ENCODE results near the gene SETBP1. TPM values are rescaled to one million over a fixed set of nuclear protein-coding genes. Genes with fewer than 3 reads are reported as not detected.

Gene SETBP1
- polyA plus RNA-seq, 2 donors = 1.5 to 1.6 TPM

DNA sequence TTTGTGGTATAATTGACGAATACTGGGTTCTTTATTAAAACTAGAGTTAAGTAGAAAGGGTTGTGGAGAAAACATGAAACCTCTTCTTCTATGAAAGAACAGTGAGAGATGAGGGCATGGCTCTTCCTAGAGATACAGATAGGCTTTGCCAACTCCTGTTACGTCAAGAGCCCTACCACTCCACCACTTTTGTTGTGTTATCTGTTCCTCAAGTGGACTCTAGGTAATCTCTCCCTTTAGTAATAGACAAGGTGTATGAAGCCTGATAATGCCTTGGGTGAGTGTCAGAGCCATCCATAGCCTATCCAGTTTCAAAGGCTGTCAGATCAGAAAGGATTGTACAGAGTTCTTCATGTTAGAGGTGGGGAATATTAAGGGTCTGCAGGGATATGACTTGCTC is 176.4 kb downstream of the SETBP1 start:
- Histone ChIP-seq H3K27ac (ENCODE audit: low read depth in 2 of 2, low read length in 1 of 2) (no peak overlapping the region), H3K4me1 (ENCODE audit: control insufficient read depth in 2 of 2, insufficient read depth in 2 of 2, low read length in 1 of 2) (peaks cover 0 to 6% of the 10 kb centered on the region in 2 donors), H3K9me3 (ENCODE audit: control insufficient read depth in 2 of 2, insufficient read depth in 1 of 2, low read depth in 1 of 2, low read length in 1 of 2) (no peaks in the 10 kb centered on the region), H3K27me3 (ENCODE audit: control insufficient read depth in 1 of 2, insufficient read depth in 2 of 2, low read length in 2 of 2) (no peaks in the 10 kb centered on the region), H3K4me3 (ENCODE audit: low read depth in 1 of 2, low read length in 2 of 2) (no peak overlapping the region), H3K36me3 (ENCODE audit: control insufficient read depth in 2 of 2, insufficient read depth in 2 of 2, low read length in 1 of 2) (no peaks in the 10 kb centered on the region)
- 92 to 93% methylated on average over 2 of the region's 2 CpGs for WGBS, 2 donors

DNA sequence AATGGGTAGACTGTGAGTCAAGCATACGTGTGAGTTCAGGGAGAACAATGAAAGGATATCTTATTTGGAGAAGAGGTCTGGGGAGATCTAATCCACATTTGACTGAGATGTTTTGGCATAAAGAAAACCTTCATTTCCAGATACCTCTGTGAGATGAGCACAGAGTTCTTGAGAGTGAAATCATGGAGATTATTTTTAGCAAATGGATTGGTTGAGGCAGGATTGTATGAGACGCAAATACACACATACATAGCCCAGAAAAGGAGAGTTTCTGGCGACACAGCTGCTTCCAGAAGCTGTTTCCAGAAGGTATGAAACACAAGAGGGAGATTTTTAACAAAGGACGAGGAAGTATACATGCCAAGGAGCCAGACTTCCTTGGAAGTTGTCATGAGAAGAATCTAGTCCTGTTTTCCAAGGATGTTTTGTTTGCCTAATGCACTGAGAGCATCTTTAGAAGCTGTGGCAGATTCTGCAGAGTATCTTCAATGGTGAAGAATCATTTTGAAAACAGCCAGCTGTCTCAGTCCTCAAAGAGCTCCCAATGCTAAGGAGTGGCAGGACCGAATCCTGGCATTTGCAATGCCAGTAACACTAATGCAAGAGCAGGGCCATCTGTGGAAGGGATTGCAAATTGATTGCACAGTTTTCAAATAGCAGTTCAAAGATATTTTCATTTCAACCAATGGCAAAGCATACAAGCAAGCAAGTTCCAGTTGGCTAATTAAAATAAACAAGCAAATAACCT is 177.2 kb downstream of the SETBP1 start:
- H3K27ac ChIP-seq (ENCODE audit: low read depth in 2 of 2, low read length in 1 of 2) = no peak overlapping the region
- no peaks in the 10 kb centered on the region for H3K27me3 ChIP-seq (ENCODE audit: control insufficient read depth in 1 of 2, insufficient read depth in 2 of 2, low read length in 2 of 2)
- H3K36me3 ChIP-seq (ENCODE audit: control insufficient read depth in 2 of 2, insufficient read depth in 2 of 2, low read length in 1 of 2) = no peaks in the 10 kb centered on the region
- H3K4me3 ChIP-seq (ENCODE audit: low read depth in 1 of 2, low read length in 2 of 2) = no peak overlapping the region
- H3K9me3 ChIP-seq (ENCODE audit: control insufficient read depth in 2 of 2, insufficient read depth in 1 of 2, low read depth in 1 of 2, low read length in 1 of 2) = no peaks in the 10 kb centered on the region
- 71 to 83% methylated on average over 5 of the region's 5 CpGs for WGBS, 2 donors
- peaks cover 0 to 8% of the 10 kb centered on the region in 2 donors for H3K4me1 ChIP-seq (ENCODE audit: control insufficient read depth in 2 of 2, insufficient read depth in 2 of 2, low read length in 1 of 2)

DNA sequence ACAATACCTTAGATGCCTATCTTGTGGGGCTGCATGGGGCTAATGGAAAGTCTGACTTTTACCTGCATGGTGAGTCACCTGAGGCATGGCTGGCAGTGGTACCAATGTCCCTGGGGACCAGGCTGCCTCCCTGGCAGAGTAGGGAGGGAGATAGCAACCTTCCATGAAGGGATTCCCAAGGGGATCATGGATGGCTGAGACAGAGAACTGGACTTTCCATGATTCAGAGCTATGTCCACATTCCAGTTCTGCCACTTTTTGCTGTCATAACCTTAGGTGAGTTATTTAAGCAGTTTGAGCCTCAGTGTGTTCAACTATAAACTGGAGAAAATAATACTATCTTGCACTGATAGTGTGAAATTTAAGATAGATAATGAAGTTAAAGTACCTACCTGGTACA is 178.6 kb downstream of the SETBP1 start:
- no peaks in the 10 kb centered on the region for H3K27me3 ChIP-seq (ENCODE audit: control insufficient read depth in 1 of 2, insufficient read depth in 2 of 2, low read length in 2 of 2)
- H3K4me3 ChIP-seq (ENCODE audit: low read depth in 1 of 2, low read length in 2 of 2) = no peak overlapping the region
- peaks cover 0 to 8% of the 10 kb centered on the region in 2 donors for H3K4me1 ChIP-seq (ENCODE audit: control insufficient read depth in 2 of 2, insufficient read depth in 2 of 2, low read length in 1 of 2)
- H3K36me3 ChIP-seq (ENCODE audit: control insufficient read depth in 2 of 2, insufficient read depth in 2 of 2, low read length in 1 of 2) = no peaks in the 10 kb centered on the region
- H3K27ac ChIP-seq (ENCODE audit: low read depth in 2 of 2, low read length in 1 of 2) = no peak overlapping the region
- no peaks in the 10 kb centered on the region for H3K9me3 ChIP-seq (ENCODE audit: control insufficient read depth in 2 of 2, insufficient read depth in 1 of 2, low read depth in 1 of 2, low read length in 1 of 2)

DNA sequence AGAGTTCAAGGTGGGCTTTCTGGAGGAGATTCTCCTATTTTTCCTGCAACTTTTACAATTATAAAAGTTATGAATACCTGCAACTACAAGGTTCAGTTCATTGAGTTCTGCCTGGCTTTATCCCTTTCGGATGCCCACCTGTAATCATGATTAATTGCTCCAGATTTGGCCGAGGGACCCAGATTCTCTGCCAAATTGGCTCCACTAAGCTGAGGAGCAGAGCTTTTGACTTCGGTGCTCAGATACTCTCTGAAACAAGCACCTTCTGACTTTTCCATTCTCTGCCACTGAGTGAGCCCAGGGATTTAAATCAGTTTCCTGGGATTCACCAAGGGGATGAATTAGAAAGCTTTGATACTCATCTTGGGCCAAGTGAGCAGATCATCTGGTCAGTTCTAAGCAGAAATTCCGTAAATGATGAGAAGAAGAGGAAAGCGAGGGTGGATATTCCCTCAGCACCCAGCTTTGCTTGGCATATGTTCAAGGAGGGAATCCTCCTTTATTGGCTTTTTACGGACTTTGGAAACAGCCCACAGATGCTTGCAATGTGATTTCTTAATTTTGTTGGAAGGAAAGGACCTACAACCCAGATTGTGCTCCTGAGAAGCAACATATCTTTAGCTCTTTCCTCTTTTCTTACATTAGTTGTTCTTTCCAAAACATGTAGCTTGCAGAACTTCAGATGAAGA is 179.2 kb downstream of the SETBP1 start:
- peaks cover 0 to 8% of the 10 kb centered on the region in 2 donors for H3K4me1 ChIP-seq (ENCODE audit: control insufficient read depth in 2 of 2, insufficient read depth in 2 of 2, low read length in 1 of 2)
- WGBS, 2 donors = 31 to 43% methylated on average over 6 of the region's 6 CpGs
- no peaks in the 10 kb centered on the region for H3K27me3 ChIP-seq (ENCODE audit: control insufficient read depth in 1 of 2, insufficient read depth in 2 of 2, low read length in 2 of 2)
- no peak overlapping the region for H3K27ac ChIP-seq (ENCODE audit: low read depth in 2 of 2, low read length in 1 of 2)
- H3K4me3 ChIP-seq (ENCODE audit: low read depth in 1 of 2, low read length in 2 of 2) = no peak overlapping the region
- H3K9me3 ChIP-seq (ENCODE audit: control insufficient read depth in 2 of 2, insufficient read depth in 1 of 2, low read depth in 1 of 2, low read length in 1 of 2) = no peaks in the 10 kb centered on the region
- no peaks in the 10 kb centered on the region for H3K36me3 ChIP-seq (ENCODE audit: control insufficient read depth in 2 of 2, insufficient read depth in 2 of 2, low read length in 1 of 2)

DNA sequence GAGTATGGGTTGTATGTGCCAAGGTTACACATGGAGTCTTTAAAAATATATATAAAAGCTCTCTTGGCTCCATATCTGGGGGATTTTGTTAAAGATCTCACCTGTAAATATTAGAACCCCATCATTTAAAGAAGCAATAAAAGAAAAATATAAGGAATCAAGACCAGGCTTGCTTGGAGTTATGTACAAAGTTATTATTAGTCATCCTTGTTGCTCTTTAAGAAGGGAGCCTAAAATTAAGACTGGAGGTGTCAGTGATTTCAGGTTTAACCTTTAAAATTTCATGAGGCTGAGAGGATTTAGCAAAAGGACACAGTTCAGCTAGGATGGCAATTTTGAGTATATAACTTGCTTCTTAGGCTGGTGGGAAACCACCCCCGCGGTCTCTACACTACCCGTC is 181.4 kb downstream of the SETBP1 start:
- 82 to 84% methylated on average over 3 of the region's 3 CpGs for WGBS, 2 donors
- H3K27ac ChIP-seq (ENCODE audit: low read depth in 2 of 2, low read length in 1 of 2) = no peak overlapping the region
- no peak overlapping the region for H3K4me3 ChIP-seq (ENCODE audit: low read depth in 1 of 2, low read length in 2 of 2)
- H3K27me3 ChIP-seq (ENCODE audit: control insufficient read depth in 1 of 2, insufficient read depth in 2 of 2, low read length in 2 of 2) = no peaks in the 10 kb centered on the region
- no peaks in the 10 kb centered on the region for H3K36me3 ChIP-seq (ENCODE audit: control insufficient read depth in 2 of 2, insufficient read depth in 2 of 2, low read length in 1 of 2)
- H3K9me3 ChIP-seq (ENCODE audit: control insufficient read depth in 2 of 2, insufficient read depth in 1 of 2, low read depth in 1 of 2, low read length in 1 of 2) = no peaks in the 10 kb centered on the region
- peaks cover 0 to 2% of the 10 kb centered on the region in 2 donors for H3K4me1 ChIP-seq (ENCODE audit: control insufficient read depth in 2 of 2, insufficient read depth in 2 of 2, low read length in 1 of 2)

DNA sequence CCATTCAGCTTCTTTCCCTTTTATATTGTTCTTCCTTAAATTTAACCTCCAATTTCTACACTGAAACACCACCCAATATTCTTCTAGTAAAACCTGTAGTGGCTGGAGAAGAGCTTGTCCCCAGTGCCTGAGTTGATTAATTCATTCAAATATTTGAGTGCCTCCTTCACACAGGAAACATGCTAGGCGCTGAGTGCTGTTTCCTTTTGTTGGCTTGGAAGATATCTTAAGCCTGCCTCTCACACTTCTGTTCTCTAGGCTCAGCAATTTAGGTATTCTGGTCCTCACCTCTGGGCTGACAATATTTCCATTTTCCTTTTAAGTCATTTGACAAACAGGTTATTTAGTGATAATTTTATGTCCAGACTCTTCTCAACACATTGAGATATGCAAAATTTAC is 185.4 kb downstream of the SETBP1 start:
- no peaks in the 10 kb centered on the region for H3K27me3 ChIP-seq (ENCODE audit: control insufficient read depth in 1 of 2, insufficient read depth in 2 of 2, low read length in 2 of 2)
- H3K36me3 ChIP-seq (ENCODE audit: control insufficient read depth in 2 of 2, insufficient read depth in 2 of 2, low read length in 1 of 2) = peaks cover 0 to 4% of the 10 kb centered on the region in 2 donors
- WGBS, 2 donors = 83 to 87% methylated on average over 1 of the region's 1 CpG
- no peak overlapping the region for H3K4me3 ChIP-seq (ENCODE audit: low read depth in 1 of 2, low read length in 2 of 2)
- H3K9me3 ChIP-seq (ENCODE audit: control insufficient read depth in 2 of 2, insufficient read depth in 1 of 2, low read depth in 1 of 2, low read length in 1 of 2) = no peaks in the 10 kb centered on the region
- no peak overlapping the region for H3K27ac ChIP-seq (ENCODE audit: low read depth in 2 of 2, low read length in 1 of 2)
- peaks cover 0 to 2% of the 10 kb centered on the region in 2 donors for H3K4me1 ChIP-seq (ENCODE audit: control insufficient read depth in 2 of 2, insufficient read depth in 2 of 2, low read length in 1 of 2)

DNA sequence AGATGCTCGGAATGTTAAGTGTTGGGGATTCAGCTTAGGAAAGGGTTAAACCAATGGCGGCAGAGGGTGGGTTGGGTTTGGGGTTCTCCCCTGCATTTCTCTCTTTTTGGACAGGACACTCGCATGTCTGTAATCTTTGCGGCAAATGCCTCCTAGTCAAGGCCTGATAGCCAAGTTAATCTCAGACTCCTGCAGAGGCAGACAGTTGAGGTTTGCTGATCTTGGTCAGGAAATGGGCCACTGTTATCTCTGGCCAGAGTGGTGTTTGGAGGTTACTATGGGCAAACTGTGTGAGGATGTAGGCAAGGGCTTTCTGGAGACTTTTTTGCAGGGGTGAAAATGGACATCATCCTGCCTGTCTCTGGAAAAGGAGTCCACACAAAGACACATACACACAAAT is 188.8 kb downstream of the SETBP1 start:
- H3K4me3 ChIP-seq (ENCODE audit: low read depth in 1 of 2, low read length in 2 of 2) = no peak overlapping the region
- 69 to 72% methylated on average over 4 of the region's 4 CpGs for WGBS, 2 donors
- peaks cover 0 to 4% of the 10 kb centered on the region in 2 donors for H3K36me3 ChIP-seq (ENCODE audit: control insufficient read depth in 2 of 2, insufficient read depth in 2 of 2, low read length in 1 of 2)
- no peaks in the 10 kb centered on the region for H3K27me3 ChIP-seq (ENCODE audit: control insufficient read depth in 1 of 2, insufficient read depth in 2 of 2, low read length in 2 of 2)
- H3K27ac ChIP-seq (ENCODE audit: low read depth in 2 of 2, low read length in 1 of 2) = no peak overlapping the region
- no peaks in the 10 kb centered on the region for H3K4me1 ChIP-seq (ENCODE audit: control insufficient read depth in 2 of 2, insufficient read depth in 2 of 2, low read length in 1 of 2)
- peaks cover 0 to 2% of the 10 kb centered on the region in 2 donors for H3K9me3 ChIP-seq (ENCODE audit: control insufficient read depth in 2 of 2, insufficient read depth in 1 of 2, low read depth in 1 of 2, low read length in 1 of 2)

DNA sequence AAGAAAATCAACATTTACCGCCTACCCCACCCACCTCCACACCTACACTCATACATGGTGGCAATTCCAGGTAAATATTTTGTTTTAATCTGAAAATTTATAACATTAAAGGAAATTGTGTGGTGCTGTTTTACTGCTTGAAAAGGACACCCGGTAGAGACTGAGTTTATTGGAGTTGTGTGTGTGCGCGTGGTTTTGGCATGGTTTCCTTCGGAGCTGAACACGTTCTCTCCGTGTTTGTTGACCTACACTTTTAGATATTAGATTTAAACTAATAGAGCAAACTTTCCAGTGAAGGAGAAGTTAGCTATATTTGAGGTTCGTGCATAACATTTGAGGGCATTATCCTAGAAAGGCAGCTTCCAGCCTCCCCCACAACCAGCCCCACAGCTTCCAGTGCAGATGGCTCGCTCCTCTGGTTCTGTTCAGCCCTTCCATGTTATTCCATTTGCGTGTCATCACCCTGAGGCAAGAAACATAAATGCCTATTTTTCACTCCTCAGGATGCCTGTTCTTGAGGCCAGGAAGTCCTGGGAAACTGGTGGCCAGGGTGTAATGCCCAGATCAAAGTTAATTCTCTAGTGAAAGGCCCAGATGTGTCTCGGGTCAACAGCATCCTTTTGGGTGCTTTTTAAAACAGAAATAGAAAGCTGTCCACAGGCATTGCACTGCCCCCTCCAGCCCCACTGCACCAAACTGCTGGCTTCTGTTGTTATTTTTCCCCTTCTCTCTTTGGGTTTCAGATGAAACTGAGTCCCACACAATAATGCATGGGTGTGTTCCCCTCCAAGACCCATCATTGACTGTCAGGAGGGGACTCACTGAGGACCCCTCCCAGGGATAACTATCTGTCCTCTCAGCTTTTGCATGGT is 190.2 kb downstream of the SETBP1 start:
- Histone ChIP-seq H3K4me1 (ENCODE audit: control insufficient read depth in 2 of 2, insufficient read depth in 2 of 2, low read length in 1 of 2) (no peaks in the 10 kb centered on the region), H3K27me3 (ENCODE audit: control insufficient read depth in 1 of 2, insufficient read depth in 2 of 2, low read length in 2 of 2) (no peaks in the 10 kb centered on the region), H3K9me3 (ENCODE audit: control insufficient read depth in 2 of 2, insufficient read depth in 1 of 2, low read depth in 1 of 2, low read length in 1 of 2) (peaks cover 0 to 2% of the 10 kb centered on the region in 2 donors), H3K36me3 (ENCODE audit: control insufficient read depth in 2 of 2, insufficient read depth in 2 of 2, low read length in 1 of 2) (peaks cover 0 to 4% of the 10 kb centered on the region in 2 donors), H3K4me3 (ENCODE audit: low read depth in 1 of 2, low read length in 2 of 2) (no peak overlapping the region), H3K27ac (ENCODE audit: low read depth in 2 of 2, low read length in 1 of 2) (no peak overlapping the region)
- WGBS, 2 donors = 76 to 87% methylated on average over 11 of the region's 11 CpGs

DNA sequence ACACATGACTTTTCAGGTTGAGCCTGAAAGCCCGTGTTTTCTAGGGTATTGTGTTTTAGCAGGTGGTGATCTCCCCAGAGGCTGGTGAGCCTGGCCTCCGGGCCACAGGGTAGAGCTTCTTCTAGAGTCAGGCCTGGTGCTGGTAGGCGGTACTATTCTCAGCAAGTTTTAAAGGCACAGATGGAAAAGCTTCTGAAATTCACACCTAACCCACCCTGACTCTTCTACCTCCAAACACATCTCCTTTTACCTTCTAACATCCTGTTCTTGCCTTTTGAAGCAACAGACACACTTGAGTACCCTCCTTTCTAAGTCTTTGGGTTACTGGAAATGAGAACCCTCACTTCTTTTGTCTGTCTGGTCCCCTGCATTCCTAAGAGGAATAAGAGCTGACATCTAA is 191.1 kb downstream of the SETBP1 start:
- no peaks in the 10 kb centered on the region for H3K27me3 ChIP-seq (ENCODE audit: control insufficient read depth in 1 of 2, insufficient read depth in 2 of 2, low read length in 2 of 2)
- no peak overlapping the region for H3K27ac ChIP-seq (ENCODE audit: low read depth in 2 of 2, low read length in 1 of 2)
- no peak overlapping the region for H3K4me3 ChIP-seq (ENCODE audit: low read depth in 1 of 2, low read length in 2 of 2)
- peaks cover 0 to 2% of the 10 kb centered on the region in 2 donors for H3K9me3 ChIP-seq (ENCODE audit: control insufficient read depth in 2 of 2, insufficient read depth in 1 of 2, low read depth in 1 of 2, low read length in 1 of 2)
- H3K36me3 ChIP-seq (ENCODE audit: control insufficient read depth in 2 of 2, insufficient read depth in 2 of 2, low read length in 1 of 2) = peaks cover 0 to 4% of the 10 kb centered on the region in 2 donors
- no peaks in the 10 kb centered on the region for H3K4me1 ChIP-seq (ENCODE audit: control insufficient read depth in 2 of 2, insufficient read depth in 2 of 2, low read length in 1 of 2)
- WGBS, 2 donors = 74 to 84% methylated on average over 3 of the region's 3 CpGs
